Stomach (tissue), 4 donors: ENCODE data around the gene COPS6.

Experiments used
- POLR2A ChIP-seq, 4 donors: fragments of 450-650 bp; IDR thresholded peaks; one replicate each; pipeline ENCODE4 v1.6.1; 2016; ENCODE audit warnings: antibody characterized with exemption in 4 of 4, control low read depth in 2 of 4, mild to moderate bottlenecking in 1 of 4, moderate library complexity in 1 of 4
- POLR2AphosphoS5 ChIP-seq, 3 donors: sonication (generic); formaldehyde crosslinking; IDR thresholded peaks; one replicate each; pipeline ENCODE4 v1.6.1; 2016; ENCODE audit warnings: antibody characterized with exemption in 3 of 3
- TF ChIP-seq, protein P1 (sequence below), 7 experiments: fragments of 450-650 bp in 4 of 7; fragments of 200-600 bp in 3 of 7; sonication (generic) in 3 of 7; IDR thresholded peaks; one replicate each; pipeline ENCODE4 v1.5.1; 2016 to 2019; ENCODE audit warnings: antibody characterized with exemption in 7 of 7, control low read depth in 2 of 7, mild to moderate bottlenecking in 1 of 7

DNA sequence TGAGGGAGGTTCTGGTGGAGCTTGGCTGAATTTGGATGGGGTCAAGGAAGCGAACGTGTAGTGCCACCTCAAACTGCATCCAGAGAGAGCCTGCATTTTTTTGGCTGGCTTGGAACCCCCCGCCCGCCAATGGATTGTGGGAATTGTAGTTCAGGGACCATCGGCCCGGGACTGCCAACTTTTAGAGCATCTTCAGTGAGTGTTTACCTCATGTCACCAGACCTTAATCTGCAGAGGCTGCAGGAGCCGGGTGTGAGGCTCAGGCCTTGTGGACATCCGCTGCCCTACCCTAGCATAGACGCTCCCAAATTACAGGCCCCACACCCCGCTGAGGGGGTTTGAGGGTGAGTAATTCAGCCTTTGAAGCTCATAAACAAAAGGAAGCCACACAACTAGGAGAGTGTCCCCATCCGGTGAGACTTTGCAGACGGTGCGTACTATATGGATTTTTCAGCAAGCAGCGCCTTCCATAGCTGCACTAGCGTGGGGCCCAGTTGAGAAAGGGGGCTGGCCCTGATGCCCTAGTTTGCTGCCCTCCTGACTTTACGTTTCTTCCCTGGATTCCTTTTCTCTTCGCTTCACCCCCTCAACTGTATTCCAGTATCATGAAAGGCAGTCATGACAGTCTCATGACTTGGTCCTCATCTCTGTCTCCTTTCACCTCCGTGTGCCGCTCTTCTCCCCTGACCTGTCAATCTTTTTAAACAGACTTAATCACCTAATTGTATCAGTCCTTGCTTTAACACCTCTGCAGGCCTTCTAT, 31.4 kb downstream of the COPS6 start:
- TF ChIP-seq, protein P1, sequence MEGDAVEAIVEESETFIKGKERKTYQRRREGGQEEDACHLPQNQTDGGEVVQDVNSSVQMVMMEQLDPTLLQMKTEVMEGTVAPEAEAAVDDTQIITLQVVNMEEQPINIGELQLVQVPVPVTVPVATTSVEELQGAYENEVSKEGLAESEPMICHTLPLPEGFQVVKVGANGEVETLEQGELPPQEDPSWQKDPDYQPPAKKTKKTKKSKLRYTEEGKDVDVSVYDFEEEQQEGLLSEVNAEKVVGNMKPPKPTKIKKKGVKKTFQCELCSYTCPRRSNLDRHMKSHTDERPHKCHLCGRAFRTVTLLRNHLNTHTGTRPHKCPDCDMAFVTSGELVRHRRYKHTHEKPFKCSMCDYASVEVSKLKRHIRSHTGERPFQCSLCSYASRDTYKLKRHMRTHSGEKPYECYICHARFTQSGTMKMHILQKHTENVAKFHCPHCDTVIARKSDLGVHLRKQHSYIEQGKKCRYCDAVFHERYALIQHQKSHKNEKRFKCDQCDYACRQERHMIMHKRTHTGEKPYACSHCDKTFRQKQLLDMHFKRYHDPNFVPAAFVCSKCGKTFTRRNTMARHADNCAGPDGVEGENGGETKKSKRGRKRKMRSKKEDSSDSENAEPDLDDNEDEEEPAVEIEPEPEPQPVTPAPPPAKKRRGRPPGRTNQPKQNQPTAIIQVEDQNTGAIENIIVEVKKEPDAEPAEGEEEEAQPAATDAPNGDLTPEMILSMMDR (IDR thresholded peaks at IDR 0.05), result no peak
- no peak for TF ChIP-seq POLR2A (IDR thresholded peaks at IDR 0.05)
- TF ChIP-seq POLR2AphosphoS5 (IDR thresholded peaks at IDR 0.05), result no peak
